Fibroblast of pulmonary artery (primary cell): ENCODE data around the gene ZBTB20.

Source experiments
- DNase-seq: peaks from one replicate; pipeline ENCODE4 v3.0.0-alpha.2; 2010; ENCODE audit warnings: low read depth
- H3K4me3 ChIP-seq: replicated peaks from 2 replicates; pipeline ENCODE4 v1.5.1; 2011; ENCODE audit warnings: low read depth, mild to moderate bottlenecking, control low read depth, low read length, moderate library complexity
- TF ChIP-seq, protein P1 (sequence below): IDR thresholded peaks from 2 replicates; pipeline ENCODE4 v1.5.1; 2011; ENCODE audit warnings: mild to moderate bottlenecking, control low read depth, low read length, inconsistent platforms; ENCODE audit errors: missing control alignments

The ZBTB20 gene

DNA sequence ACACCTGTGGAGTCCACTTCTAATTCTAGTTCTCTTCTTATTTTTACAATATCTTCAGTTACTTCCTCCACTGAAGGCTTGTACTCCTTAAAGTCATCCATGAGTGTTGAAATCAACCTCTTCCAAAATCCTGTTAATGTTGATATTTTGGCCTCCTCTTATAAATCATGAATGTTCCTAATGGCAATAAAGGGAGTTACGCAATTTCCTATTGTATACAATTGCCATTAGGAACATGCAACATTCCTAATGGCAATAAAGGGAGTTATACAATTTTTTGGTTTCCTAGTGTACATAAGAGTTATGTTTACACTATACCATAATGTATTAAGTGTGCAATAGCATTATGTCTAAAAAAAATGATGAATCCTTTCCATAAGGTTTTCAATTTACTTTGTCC is 862.4 kb downstream of the ZBTB20 start:
- DNase-seq = no peak
- TF ChIP-seq, protein P1, sequence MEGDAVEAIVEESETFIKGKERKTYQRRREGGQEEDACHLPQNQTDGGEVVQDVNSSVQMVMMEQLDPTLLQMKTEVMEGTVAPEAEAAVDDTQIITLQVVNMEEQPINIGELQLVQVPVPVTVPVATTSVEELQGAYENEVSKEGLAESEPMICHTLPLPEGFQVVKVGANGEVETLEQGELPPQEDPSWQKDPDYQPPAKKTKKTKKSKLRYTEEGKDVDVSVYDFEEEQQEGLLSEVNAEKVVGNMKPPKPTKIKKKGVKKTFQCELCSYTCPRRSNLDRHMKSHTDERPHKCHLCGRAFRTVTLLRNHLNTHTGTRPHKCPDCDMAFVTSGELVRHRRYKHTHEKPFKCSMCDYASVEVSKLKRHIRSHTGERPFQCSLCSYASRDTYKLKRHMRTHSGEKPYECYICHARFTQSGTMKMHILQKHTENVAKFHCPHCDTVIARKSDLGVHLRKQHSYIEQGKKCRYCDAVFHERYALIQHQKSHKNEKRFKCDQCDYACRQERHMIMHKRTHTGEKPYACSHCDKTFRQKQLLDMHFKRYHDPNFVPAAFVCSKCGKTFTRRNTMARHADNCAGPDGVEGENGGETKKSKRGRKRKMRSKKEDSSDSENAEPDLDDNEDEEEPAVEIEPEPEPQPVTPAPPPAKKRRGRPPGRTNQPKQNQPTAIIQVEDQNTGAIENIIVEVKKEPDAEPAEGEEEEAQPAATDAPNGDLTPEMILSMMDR = no peak
- no peak overlapping the region for H3K4me3 ChIP-seq
